Memory B cell (primary cell): ENCODE data around the gene AGPAT3.
A peak's percentile ranks its signal among the peaks of the same experiment; 100 is the strongest.

Source experiments
- ATAC-seq: fragments of 150-1000 bp; cut with Tn5 transposase; 2 replicates; pipeline ENCODE4 v1.10.0; 2021; ENCODE audit warnings: low read depth, mild to moderate bottlenecking, moderate library complexity
- DNase-seq, 2 donors: peaks; one replicate each; pipeline ENCODE4 v3.0.0; 2022; ENCODE audit warnings: low spot score in 2 of 2
- H3K27ac Mint-ChIP-seq: one replicate; pipeline ENCODE4 v1.8.0; 2022; ENCODE audit warnings: mild to moderate bottlenecking, moderate library complexity, mixed read lengths
- H3K27me3 Mint-ChIP-seq: one replicate; pipeline ENCODE4 v1.8.0; 2022; ENCODE audit warnings: mixed read lengths
- H3K36me3 Mint-ChIP-seq: one replicate; pipeline ENCODE4 v1.8.0; 2022; ENCODE audit warnings: mild to moderate bottlenecking, mixed read lengths
- H3K4me1 Mint-ChIP-seq: one replicate; pipeline ENCODE4 v1.8.0; 2022; ENCODE audit warnings: mixed read lengths
- H3K4me3 Mint-ChIP-seq: one replicate; pipeline ENCODE4 v1.8.0; 2022; ENCODE audit warnings: mild to moderate bottlenecking, moderate library complexity, mixed read lengths
- H3K9me3 Mint-ChIP-seq: one replicate; pipeline ENCODE4 v1.8.0; 2022; ENCODE audit warnings: mixed read lengths

The AGPAT3 gene

GRCh38 chr21:43879348-43880110 lies 14.5 kb downstream of the AGPAT3 start:
- ATAC-seq = no peak
- Mint-ChIP-seq H3K27me3 (no peaks in the 10 kb centered on the region), H3K27ac (no peak overlapping the region), H3K4me3 (no peak overlapping the region), H3K36me3 (peaks cover 19% of the 10 kb centered on the region), H3K4me1 (peaks cover 26% of the 10 kb centered on the region), H3K9me3 (peaks cover 2% of the 10 kb centered on the region)
- no peak for DNase-seq

GRCh38 chr21:43880111-43880985 lies 15.3 kb downstream of the AGPAT3 start:
- peaks cover 25% of the 10 kb centered on the region for H3K4me1 Mint-ChIP-seq
- ATAC-seq (no peak), DNase-seq (no peak)
- H3K27ac Mint-ChIP-seq = no peak overlapping the region
- H3K4me3 Mint-ChIP-seq = no peak overlapping the region
- H3K36me3 Mint-ChIP-seq = peaks cover 18% of the 10 kb centered on the region
- no peaks in the 10 kb centered on the region for H3K27me3 Mint-ChIP-seq
- H3K9me3 Mint-ChIP-seq = peaks cover 1% of the 10 kb centered on the region

GRCh38 chr21:43881283-43881682 lies 16.3 kb downstream of the AGPAT3 start:
- DNase-seq (no peak), ATAC-seq (no peak)
- Mint-ChIP-seq H3K27me3 (no peaks in the 10 kb centered on the region), H3K9me3 (no peaks in the 10 kb centered on the region), H3K4me3 (no peak overlapping the region), H3K4me1 (peaks cover 26% of the 10 kb centered on the region), H3K27ac (no peak overlapping the region), H3K36me3 (peaks cover 12% of the 10 kb centered on the region)

DNA sequence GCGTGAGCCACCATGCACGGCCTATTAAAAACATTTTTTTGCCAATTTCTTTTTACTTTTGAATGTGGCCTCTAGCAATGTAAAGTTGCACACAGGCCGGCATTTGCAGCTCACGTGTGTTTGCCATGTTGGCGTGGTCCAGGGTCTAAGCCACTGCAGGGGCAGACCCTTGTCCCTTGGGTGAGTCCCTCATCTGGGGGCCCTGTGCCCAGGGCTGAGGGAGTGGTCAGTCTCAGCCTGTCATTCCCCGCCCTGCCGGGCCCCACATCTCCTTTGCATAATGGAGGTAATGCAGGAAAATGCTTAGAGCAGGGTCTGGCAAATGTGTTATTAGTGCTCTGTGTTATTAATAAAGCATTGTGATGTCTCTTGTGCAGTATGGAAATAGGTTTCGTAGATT lies 16.9 kb downstream of the AGPAT3 start:
- Mint-ChIP-seq H3K36me3 (peaks cover 10% of the 10 kb centered on the region), H3K4me3 (no peak overlapping the region), H3K27me3 (no peaks in the 10 kb centered on the region), H3K4me1 (peaks cover 24% of the 10 kb centered on the region), H3K9me3 (no peaks in the 10 kb centered on the region), H3K27ac (no peak overlapping the region)
- ATAC-seq (no peak), DNase-seq (no peak)

DNA sequence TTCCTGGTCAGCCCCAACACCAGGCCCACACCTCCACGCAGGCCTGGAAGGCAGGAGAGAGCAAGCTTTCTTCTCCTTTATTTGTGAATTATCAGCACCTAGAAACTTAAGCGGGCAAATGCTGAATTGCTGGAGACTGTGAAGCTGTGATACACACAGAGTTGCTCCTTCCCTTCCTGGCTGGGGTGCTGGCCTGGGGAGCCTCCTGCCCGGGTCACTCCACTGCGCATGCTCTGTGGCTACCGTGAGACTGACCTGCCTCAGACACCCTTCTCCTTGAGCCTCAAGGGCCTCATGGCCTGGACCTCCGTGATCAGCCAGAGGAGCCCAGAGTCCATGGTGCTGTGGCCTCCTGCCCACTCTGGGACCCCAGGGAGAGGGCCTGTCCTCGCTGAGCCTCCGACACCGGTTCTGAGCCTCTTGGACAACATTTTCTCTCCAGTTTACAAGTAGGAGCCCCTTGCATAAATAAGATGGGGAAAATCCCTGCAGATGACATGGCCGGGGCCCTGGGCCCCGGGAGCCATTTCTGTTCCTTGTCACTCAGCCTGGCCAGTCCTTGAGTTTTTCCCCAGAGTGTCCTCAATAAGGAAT lies 18.0 kb downstream of the AGPAT3 start:
- H3K4me3 Mint-ChIP-seq = no peak overlapping the region
- no peak for ATAC-seq
- H3K4me1 Mint-ChIP-seq = peaks cover 23% of the 10 kb centered on the region
- no peaks in the 10 kb centered on the region for H3K9me3 Mint-ChIP-seq
- H3K27me3 Mint-ChIP-seq = no peaks in the 10 kb centered on the region
- DNase-seq = no peak
- peaks cover 9% of the 10 kb centered on the region for H3K36me3 Mint-ChIP-seq
- H3K27ac Mint-ChIP-seq = no peak overlapping the region

DNA sequence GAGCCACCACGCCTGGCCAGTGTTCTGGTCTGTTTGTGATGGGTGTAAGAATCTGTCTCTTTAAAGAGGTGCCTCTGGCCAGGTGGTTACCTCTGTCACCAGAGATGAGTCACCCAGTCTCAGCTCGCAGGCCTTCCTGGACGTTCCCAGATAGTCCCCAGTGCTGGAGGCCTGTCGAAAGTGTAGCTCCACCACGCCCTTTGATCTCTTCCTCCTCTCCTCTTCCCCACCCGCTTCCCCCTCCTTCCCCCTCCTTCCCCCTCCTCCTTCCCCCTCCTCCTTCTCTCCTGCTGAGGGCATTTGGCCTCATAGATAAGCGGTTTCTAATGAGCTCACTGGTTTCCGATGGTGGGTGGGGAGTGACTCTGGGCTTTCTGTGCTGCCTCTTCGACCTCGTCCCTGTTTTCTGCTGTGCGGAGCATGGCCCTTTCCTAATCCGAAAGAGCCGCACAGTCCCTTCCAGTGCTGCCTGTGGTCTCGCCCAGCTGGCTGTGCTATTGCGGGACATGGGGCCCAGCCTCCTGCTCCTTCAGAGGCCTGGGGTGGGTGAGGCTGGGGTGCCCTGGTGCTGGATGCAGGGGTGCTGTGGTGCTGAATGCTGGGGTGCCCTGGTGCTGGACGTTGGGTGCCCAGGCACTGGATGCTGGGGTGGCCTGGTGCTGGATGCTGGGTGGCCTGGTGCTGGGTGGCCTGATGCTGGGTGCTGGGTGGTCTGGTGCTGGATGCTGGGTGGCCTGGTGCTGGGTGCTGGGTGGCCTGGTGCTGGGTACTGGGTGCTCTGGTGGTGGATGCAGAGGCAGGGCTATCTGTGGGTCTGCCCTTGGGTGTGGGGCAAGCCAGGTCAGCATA lies 19.2 kb downstream of the AGPAT3 start:
- H3K9me3 Mint-ChIP-seq = no peaks in the 10 kb centered on the region
- H3K4me1 Mint-ChIP-seq = peaks cover 19% of the 10 kb centered on the region
- no peaks in the 10 kb centered on the region for H3K27me3 Mint-ChIP-seq
- H3K36me3 Mint-ChIP-seq = peaks cover 5% of the 10 kb centered on the region
- no peak overlapping the region for H3K27ac Mint-ChIP-seq
- ATAC-seq = no peak
- no peak for DNase-seq
- H3K4me3 Mint-ChIP-seq = no peak overlapping the region

DNA sequence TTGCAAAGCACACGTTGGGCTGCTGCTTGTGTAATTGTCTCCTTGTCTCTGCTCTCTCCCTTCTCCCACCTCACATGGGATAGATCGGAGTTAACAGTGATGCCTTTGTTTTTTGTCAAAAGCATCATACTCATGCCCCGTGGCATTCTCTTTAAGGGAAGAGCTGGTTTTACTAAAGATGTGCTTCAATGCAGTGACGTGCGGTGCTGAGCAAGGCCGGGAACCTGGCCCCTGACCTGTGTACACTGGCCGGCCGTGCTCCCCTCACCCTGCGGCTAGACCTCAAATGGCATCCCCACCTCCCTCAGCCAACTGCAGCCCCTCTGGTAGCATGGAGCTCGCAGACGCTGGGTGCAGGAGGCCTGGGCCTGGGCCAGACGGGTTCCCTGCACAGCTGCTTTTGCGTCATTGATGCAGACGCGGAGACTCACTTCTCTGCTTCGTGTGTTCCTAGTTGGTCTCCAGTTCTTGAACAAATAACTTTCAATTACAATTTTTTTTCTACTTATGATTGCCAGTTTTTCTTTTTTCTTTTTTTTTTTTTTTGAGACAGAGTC lies 19.9 kb downstream of the AGPAT3 start:
- no peak for ATAC-seq
- H3K27ac Mint-ChIP-seq = no peak overlapping the region
- no peaks in the 10 kb centered on the region for H3K27me3 Mint-ChIP-seq
- H3K9me3 Mint-ChIP-seq = no peaks in the 10 kb centered on the region
- H3K4me1 Mint-ChIP-seq = peaks cover 14% of the 10 kb centered on the region
- DNase-seq = no peak
- no peak overlapping the region for H3K4me3 Mint-ChIP-seq
- H3K36me3 Mint-ChIP-seq = peaks cover 5% of the 10 kb centered on the region

- ATAC-seq (no peak), DNase-seq (no peak)
- Mint-ChIP-seq H3K4me3 (no peak overlapping the region), H3K4me1 (peaks cover 12% of the 10 kb centered on the region), H3K9me3 (no peaks in the 10 kb centered on the region), H3K27ac (no peak overlapping the region), H3K36me3 (peaks cover 5% of the 10 kb centered on the region), H3K27me3 (no peaks in the 10 kb centered on the region)
Measured at GRCh38 chr21:43885721-43886120, 20.7 kb downstream of the AGPAT3 start.

GRCh38 chr21:43886565-43886964 lies 21.5 kb downstream of the AGPAT3 start:
- Mint-ChIP-seq H3K27ac (no peak overlapping the region), H3K9me3 (no peaks in the 10 kb centered on the region), H3K27me3 (no peaks in the 10 kb centered on the region), H3K36me3 (peaks cover 5% of the 10 kb centered on the region), H3K4me1 (peaks cover 11% of the 10 kb centered on the region), H3K4me3 (no peak overlapping the region)
- ATAC-seq (no peak), DNase-seq (no peak)

- Mint-ChIP-seq H3K36me3 (peaks cover 6% of the 10 kb centered on the region), H3K4me1 (peaks cover 16% of the 10 kb centered on the region), H3K9me3 (no peaks in the 10 kb centered on the region), H3K27me3 (no peaks in the 10 kb centered on the region), H3K4me3 (no peak overlapping the region), H3K27ac (no peak overlapping the region)
- DNase-seq (no peak), ATAC-seq (no peak)
Measured at GRCh38 chr21:43889069-43889468, 24.0 kb downstream of the AGPAT3 start.

- ATAC-seq = no peak
- Mint-ChIP-seq H3K4me1 (peaks cover 18% of the 10 kb centered on the region), H3K27me3 (no peaks in the 10 kb centered on the region), H3K4me3 (no peak overlapping the region), H3K27ac (no peak overlapping the region), H3K9me3 (no peaks in the 10 kb centered on the region), H3K36me3 (peaks cover 4% of the 10 kb centered on the region)
- no peak for DNase-seq
Measured at GRCh38 chr21:43890042-43890441, 25.0 kb downstream of the AGPAT3 start.

DNA sequence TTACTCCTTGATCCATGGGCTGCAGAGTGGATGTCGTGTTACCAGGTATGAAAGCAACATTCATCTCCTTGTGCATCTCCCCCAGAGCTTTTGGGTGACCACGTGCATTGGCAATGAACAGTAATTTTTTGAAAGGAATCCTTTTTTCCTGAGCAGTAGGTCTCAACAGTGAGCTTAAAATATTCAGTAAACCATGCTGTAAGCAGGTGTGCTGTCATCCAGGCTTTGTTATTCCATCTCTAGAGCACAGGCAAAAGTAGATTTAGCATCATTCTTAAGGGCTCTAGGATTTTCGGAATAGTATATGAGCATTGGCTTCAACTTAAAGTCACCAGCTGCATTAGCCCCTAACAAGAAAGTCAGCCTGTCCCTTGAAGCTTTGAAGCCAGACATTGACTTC lies 27.3 kb downstream of the AGPAT3 start:
- DNase-seq (no peak), ATAC-seq (no peak)
- H3K4me3 Mint-ChIP-seq = no peak overlapping the region
- peaks cover 3% of the 10 kb centered on the region for H3K36me3 Mint-ChIP-seq
- peaks cover 15% of the 10 kb centered on the region for H3K4me1 Mint-ChIP-seq
- no peaks in the 10 kb centered on the region for H3K9me3 Mint-ChIP-seq
- H3K27me3 Mint-ChIP-seq = no peaks in the 10 kb centered on the region
- H3K27ac Mint-ChIP-seq = peak overlapping the region; percentile 72

GRCh38 chr21:43892984-43893535 lies 28.0 kb downstream of the AGPAT3 start:
- H3K36me3 Mint-ChIP-seq = peaks cover 2% of the 10 kb centered on the region
- H3K27ac Mint-ChIP-seq = peak overlapping the region; percentile 72
- DNase-seq (no peak), ATAC-seq (peak; percentile 15)
- no peaks in the 10 kb centered on the region for H3K9me3 Mint-ChIP-seq
- peaks cover 15% of the 10 kb centered on the region for H3K4me1 Mint-ChIP-seq
- H3K4me3 Mint-ChIP-seq = peak overlapping the region; percentile 73
- no peaks in the 10 kb centered on the region for H3K27me3 Mint-ChIP-seq
